HEK293 (cell line): ENCODE data around the gene ADAM8.

Experiments used
- CTCF ChIP-seq: fragments of 450-650 bp; formaldehyde crosslinking; IDR thresholded peaks from 2 replicates; pipeline ENCODE4 v1.5.1; 2016; ENCODE audit warnings: missing biosample characterization, missing genetic modification characterization
- KLF1 ChIP-seq: fragments of 450-650 bp; formaldehyde crosslinking; IDR thresholded peaks from 2 replicates; pipeline ENCODE4 v1.5.1; 2016; ENCODE audit warnings: missing biosample characterization, missing genetic modification characterization
- KLF9 ChIP-seq: fragments of 450-650 bp; formaldehyde crosslinking; IDR thresholded peaks from 2 replicates; pipeline ENCODE4 v1.5.1; 2016; ENCODE audit warnings: missing biosample characterization, missing genetic modification characterization, low read depth
- ZBTB48 ChIP-seq: fragments of 450-650 bp; formaldehyde crosslinking; IDR thresholded peaks from 2 replicates; pipeline ENCODE4 v1.5.1; 2016; ENCODE audit warnings: missing biosample characterization, missing genetic modification characterization
- ZBTB8A ChIP-seq: fragments of 450-650 bp; formaldehyde crosslinking; IDR thresholded peaks from 2 replicates; pipeline ENCODE4 v1.5.1; 2016; ENCODE audit warnings: missing biosample characterization, missing genetic modification characterization
- ZNF16 ChIP-seq: fragments of 450-650 bp; formaldehyde crosslinking; IDR thresholded peaks from 2 replicates; pipeline ENCODE4 v1.5.1; 2016; ENCODE audit warnings: low read depth, missing biosample characterization, missing genetic modification characterization
- ZNF416 ChIP-seq: fragments of 450-650 bp; formaldehyde crosslinking; IDR thresholded peaks from 2 replicates; pipeline ENCODE4 v1.5.1; 2016; ENCODE audit warnings: missing biosample characterization, missing genetic modification characterization
- ZNF600 ChIP-seq: fragments of 450-650 bp; formaldehyde crosslinking; IDR thresholded peaks from 2 replicates; pipeline ENCODE4 v1.5.1; 2016; ENCODE audit warnings: missing biosample characterization, missing genetic modification characterization
- TF ChIP-seq, protein P1 (sequence below): fragments of 450-650 bp; formaldehyde crosslinking; IDR thresholded peaks from 2 replicates; pipeline ENCODE4 v1.5.1; 2016; ENCODE audit warnings: missing biosample characterization, missing genetic modification characterization
- TF ChIP-seq, protein P2 (sequence below): fragments of 450-650 bp; formaldehyde crosslinking; IDR thresholded peaks from 2 replicates; pipeline ENCODE4 v1.5.1; 2016; ENCODE audit warnings: missing biosample characterization, missing genetic modification characterization

- TF ChIP-seq CTCF (tag by site-specific recombination) (no peak), KLF9 (no peak), KLF1 (no peak), ZNF416 (tag by site-specific recombination) (no peak), ZBTB48 (no peak), ZNF600 (tag by site-specific recombination) (no peak), ZNF16 (tag by site-specific recombination) (no peak), ZBTB8A (tag by site-specific recombination) (no peak)
- TF ChIP-seq, protein P1, sequence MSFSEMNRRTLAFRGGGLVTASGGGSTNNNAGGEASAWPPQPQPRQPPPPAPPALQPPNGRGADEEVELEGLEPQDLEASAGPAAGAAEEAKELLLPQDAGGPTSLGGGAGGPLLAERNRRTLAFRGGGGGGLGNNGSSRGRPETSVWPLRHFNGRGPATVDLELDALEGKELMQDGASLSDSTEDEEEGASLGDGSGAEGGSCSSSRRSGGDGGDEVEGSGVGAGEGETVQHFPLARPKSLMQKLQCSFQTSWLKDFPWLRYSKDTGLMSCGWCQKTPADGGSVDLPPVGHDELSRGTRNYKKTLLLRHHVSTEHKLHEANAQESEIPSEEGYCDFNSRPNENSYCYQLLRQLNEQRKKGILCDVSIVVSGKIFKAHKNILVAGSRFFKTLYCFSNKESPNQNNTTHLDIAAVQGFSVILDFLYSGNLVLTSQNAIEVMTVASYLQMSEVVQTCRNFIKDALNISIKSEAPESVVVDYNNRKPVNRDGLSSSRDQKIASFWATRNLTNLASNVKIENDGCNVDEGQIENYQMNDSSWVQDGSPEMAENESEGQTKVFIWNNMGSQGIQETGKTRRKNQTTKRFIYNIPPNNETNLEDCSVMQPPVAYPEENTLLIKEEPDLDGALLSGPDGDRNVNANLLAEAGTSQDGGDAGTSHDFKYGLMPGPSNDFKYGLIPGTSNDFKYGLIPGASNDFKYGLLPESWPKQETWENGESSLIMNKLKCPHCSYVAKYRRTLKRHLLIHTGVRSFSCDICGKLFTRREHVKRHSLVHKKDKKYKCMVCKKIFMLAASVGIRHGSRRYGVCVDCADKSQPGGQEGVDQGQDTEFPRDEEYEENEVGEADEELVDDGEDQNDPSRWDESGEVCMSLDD: no peak
- TF ChIP-seq, protein P2, sequence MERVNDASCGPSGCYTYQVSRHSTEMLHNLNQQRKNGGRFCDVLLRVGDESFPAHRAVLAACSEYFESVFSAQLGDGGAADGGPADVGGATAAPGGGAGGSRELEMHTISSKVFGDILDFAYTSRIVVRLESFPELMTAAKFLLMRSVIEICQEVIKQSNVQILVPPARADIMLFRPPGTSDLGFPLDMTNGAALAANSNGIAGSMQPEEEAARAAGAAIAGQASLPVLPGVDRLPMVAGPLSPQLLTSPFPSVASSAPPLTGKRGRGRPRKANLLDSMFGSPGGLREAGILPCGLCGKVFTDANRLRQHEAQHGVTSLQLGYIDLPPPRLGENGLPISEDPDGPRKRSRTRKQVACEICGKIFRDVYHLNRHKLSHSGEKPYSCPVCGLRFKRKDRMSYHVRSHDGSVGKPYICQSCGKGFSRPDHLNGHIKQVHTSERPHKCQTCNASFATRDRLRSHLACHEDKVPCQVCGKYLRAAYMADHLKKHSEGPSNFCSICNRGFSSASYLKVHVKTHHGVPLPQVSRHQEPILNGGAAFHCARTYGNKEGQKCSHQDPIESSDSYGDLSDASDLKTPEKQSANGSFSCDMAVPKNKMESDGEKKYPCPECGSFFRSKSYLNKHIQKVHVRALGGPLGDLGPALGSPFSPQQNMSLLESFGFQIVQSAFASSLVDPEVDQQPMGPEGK (tag by site-specific recombination): no peak
Observed at GRCh38 chr10:133281084-133281483, 4.4 kb upstream of the ADAM8 start.
